T-helper 9 cell (primary cell): Measurements from ENCODE around the gene PUS7.
"Not testable (repeated sequence)": the region's sequence is repeated elsewhere in the genome, so short reads cannot be mapped to it uniquely, and the experiment has no call there.

Source experiments
- DNase-seq: peaks from one replicate; pipeline ENCODE4 v3.0.0-alpha.2; 2020
- total RNA-seq, 2 donors: gene quantifications; one replicate each; lab custom pipeline; 2026; lab: John Stamatoyannopoulos, UW

The PUS7 gene
- 6.5 to 34.6 reads per million in 2 donors for total RNA-seq

GRCh38 chr7:105521717-105522463, at the start of gene PUS7:
Gene PUS7, minus strand, starts transcription at chr7:105522271. Its CDS starts 13,759 bp downstream, at chr7:105508512.
- peak; percentile 73 for DNase-seq

- no peak for DNase-seq
These were observed 45.8 kb upstream of the PUS7 start for GRCh38 chr7:105567821-105568220.

GRCh38 chr7:105567024-105567423, 45.0 kb upstream of the PUS7 start:
- DNase-seq = no peak

- no peak for DNase-seq
These were observed 43.1 kb upstream of the PUS7 start for GRCh38 chr7:105565190-105565589.

GRCh38 chr7:105559926-105560325, 37.9 kb upstream of the PUS7 start:
- DNase-seq = no peak

GRCh38 chr7:105538339-105538738, 16.3 kb upstream of the PUS7 start:
- no peak for DNase-seq

- no peak for DNase-seq
These were observed 10.8 kb upstream of the PUS7 start for GRCh38 chr7:105532709-105533460.

GRCh38 chr7:105531792-105532671, 10.0 kb upstream of the PUS7 start, which contains the start of gene RINT1:
Gene RINT1, plus strand, starts transcription at chr7:105532201. Its CDS starts 115 bp downstream, at chr7:105532316.
- DNase-seq = peak; percentile 75

GRCh38 chr7:105530546-105530945, 8.5 kb upstream of the PUS7 start:
- no peak for DNase-seq

GRCh38 chr7:105530126-105530525, 8.1 kb upstream of the PUS7 start:
- DNase-seq = no peak

GRCh38 chr7:105527737-105528136, 5.7 kb upstream of the PUS7 start:
- DNase-seq = not testable (repeated sequence)

- DNase-seq = no peak
These were observed 2.8 kb upstream of the PUS7 start for GRCh38 chr7:105524840-105525239.

- DNase-seq = not testable (repeated sequence)
These were observed 2.4 kb upstream of the PUS7 start for GRCh38 chr7:105524423-105524822.

- peak; percentile 17 for DNase-seq
These were observed 899 bp downstream of the PUS7 start for GRCh38 chr7:105521027-105521716.

- not testable (repeated sequence) for DNase-seq
These were observed 1.5 kb downstream of the PUS7 start for GRCh38 chr7:105520620-105521019.

- no peak for DNase-seq
These were observed 2.7 kb downstream of the PUS7 start for GRCh38 chr7:105519353-105519752.

GRCh38 chr7:105515610-105516009, 6.5 kb downstream of the PUS7 start:
- not testable (repeated sequence) for DNase-seq

GRCh38 chr7:105512926-105513526, 9.0 kb downstream of the PUS7 start:
- no peak for DNase-seq

- DNase-seq = no peak
These were observed 9.7 kb downstream of the PUS7 start for GRCh38 chr7:105512415-105512814.

GRCh38 chr7:105502173-105502572, 19.9 kb downstream of the PUS7 start:
- no peak for DNase-seq

- no peak for DNase-seq
These were observed 25.1 kb downstream of the PUS7 start for GRCh38 chr7:105497016-105497415.

- no peak for DNase-seq
These were observed 25.6 kb downstream of the PUS7 start for GRCh38 chr7:105496521-105496920.
